Bladder microvascular endothelial cell (primary cell): ENCODE data around the gene KRT20. TPM values are rescaled to one million over a fixed set of nuclear protein-coding genes. Genes with fewer than 3 reads are reported as not detected.

Experiments used
- total RNA-seq: library from RNA; depleted of rRNA; stranded (reverse); fragments of >200 nt; gene quantifications from 2 replicates; pipeline ENCODE4 v1.2.3, GENCODE V29; 2014

Gene KRT20, protein sequence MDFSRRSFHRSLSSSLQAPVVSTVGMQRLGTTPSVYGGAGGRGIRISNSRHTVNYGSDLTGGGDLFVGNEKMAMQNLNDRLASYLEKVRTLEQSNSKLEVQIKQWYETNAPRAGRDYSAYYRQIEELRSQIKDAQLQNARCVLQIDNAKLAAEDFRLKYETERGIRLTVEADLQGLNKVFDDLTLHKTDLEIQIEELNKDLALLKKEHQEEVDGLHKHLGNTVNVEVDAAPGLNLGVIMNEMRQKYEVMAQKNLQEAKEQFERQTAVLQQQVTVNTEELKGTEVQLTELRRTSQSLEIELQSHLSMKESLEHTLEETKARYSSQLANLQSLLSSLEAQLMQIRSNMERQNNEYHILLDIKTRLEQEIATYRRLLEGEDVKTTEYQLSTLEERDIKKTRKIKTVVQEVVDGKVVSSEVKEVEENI
- total RNA-seq = not detected in 2 replicates

GRCh38 chr17:40884708-40885512 is at the start of gene KRT20:
Gene KRT20, minus strand, starts transcription at chr17:40885242. Its CDS starts 57 bp downstream, at chr17:40885185.

DNA sequence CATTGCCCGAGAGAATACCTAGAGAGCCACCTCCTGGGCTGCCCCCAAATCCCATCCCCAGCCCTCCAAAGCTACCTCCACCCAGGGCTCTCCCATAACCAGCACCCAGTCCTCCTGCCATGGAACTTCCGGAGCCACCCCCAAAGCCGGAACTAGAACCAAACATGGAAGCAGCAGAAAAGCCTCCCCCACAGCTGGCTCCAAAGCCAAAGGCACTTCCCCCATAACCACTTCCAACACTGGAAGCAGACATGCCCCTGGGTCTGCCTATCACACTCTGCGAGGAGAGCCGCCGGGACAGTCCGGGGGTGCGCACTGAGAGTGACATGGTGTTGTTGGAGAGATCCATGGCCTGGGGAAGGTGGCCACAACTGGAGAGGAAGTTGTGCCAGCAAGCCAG is 18.2 kb downstream of the KRT20 start, which contains the start of gene KRT12:
TSS of gene KRT12 (minus strand) at position 386 of the 400 bp plus-strand sequence. CDS start at position 349, 37 bp downstream.

Other genes starting within 250 kb of the KRT20 start
- gene SMARCE1, start 237.4 kb downstream of the KRT20 start, total RNA-seq = 53.4 and 85.9 TPM in 2 replicates
- under 0.01 and 0.06 TPM in 2 replicates for gene KRT222, start 220.1 kb downstream of the KRT20 start, total RNA-seq
- not detected in 2 replicates for gene KRT24, start 181.5 kb downstream of the KRT20 start, total RNA-seq
- gene KRT25, start 129.9 kb downstream of the KRT20 start, total RNA-seq = not detected in 2 replicates
- not detected in 2 replicates for gene KRT26, start 113.0 kb downstream of the KRT20 start, total RNA-seq
- gene KRT27, start 102.7 kb downstream of the KRT20 start, total RNA-seq = not detected in 2 replicates
- not detected in 2 replicates for gene KRT28, start 85.3 kb downstream of the KRT20 start, total RNA-seq
- gene KRT10, start 62.6 kb downstream of the KRT20 start, total RNA-seq = 3.0 and 4.9 TPM in 2 replicates
- not detected in 2 replicates for gene KRT12, start 18.0 kb downstream of the KRT20 start, total RNA-seq
- 1.1 TPM in 1 of 2 replicates, not detected in the other for gene KRT23, start 52.4 kb upstream of the KRT20 start, total RNA-seq
- gene KRT39, start 81.7 kb upstream of the KRT20 start, total RNA-seq = not detected in 2 replicates
- gene KRT40, start 99.1 kb upstream of the KRT20 start, total RNA-seq = not detected in 2 replicates
- not detected in 2 replicates for gene KRTAP3-3, start 108.9 kb upstream of the KRT20 start, total RNA-seq
- 0.16 TPM in 1 of 2 replicates, not detected in the other for gene KRTAP3-2, start 114.7 kb upstream of the KRT20 start, total RNA-seq
- gene KRTAP3-1, start 123.9 kb upstream of the KRT20 start, total RNA-seq = not detected in 2 replicates
- gene KRTAP1-5, start 142.0 kb upstream of the KRT20 start, total RNA-seq = not detected in 2 replicates
- not detected in 2 replicates for gene KRTAP1-4, start 145.0 kb upstream of the KRT20 start, total RNA-seq
- gene KRTAP1-3, start 149.6 kb upstream of the KRT20 start, total RNA-seq = not detected in 2 replicates
- gene KRTAP1-1, start 156.2 kb upstream of the KRT20 start, total RNA-seq = not detected in 2 replicates
- gene KRTAP2-1, start 162.1 kb upstream of the KRT20 start, total RNA-seq = not detected in 2 replicates
- not detected in 2 replicates for gene KRTAP2-2, start 170.0 kb upstream of the KRT20 start, total RNA-seq
- gene KRTAP2-3, start 174.9 kb upstream of the KRT20 start, total RNA-seq = not detected in 2 replicates
- not detected in 2 replicates for gene KRTAP2-4, start 180.6 kb upstream of the KRT20 start, total RNA-seq
- gene KRTAP4-7, start 198.9 kb upstream of the KRT20 start, total RNA-seq = not detected in 2 replicates
- not detected in 2 replicates for gene KRTAP4-8, start 212.9 kb upstream of the KRT20 start, total RNA-seq
- gene KRTAP4-16, start 217.0 kb upstream of the KRT20 start, total RNA-seq = not detected in 2 replicates
- not detected in 2 replicates for gene KRTAP4-9, start 220.1 kb upstream of the KRT20 start, total RNA-seq
- not detected in 2 replicates for gene KRTAP4-11, start 233.1 kb upstream of the KRT20 start, total RNA-seq
- gene KRTAP4-12, start 238.9 kb upstream of the KRT20 start, total RNA-seq = not detected in 2 replicates